Nephron progenitor cell (in vitro differentiated cells): ENCODE data around the gene ZMYND19.

Experiments
- DNase-seq: peaks from one replicate; pipeline ENCODE4 v3.0.0; 2021
- H3K27ac Mint-ChIP-seq: 2 replicates; pipeline ENCODE4 v1.8.0; 2021; ENCODE audit warnings: mild to moderate bottlenecking, moderate library complexity, mixed read lengths
- H3K27me3 Mint-ChIP-seq: 2 replicates; pipeline ENCODE4 v1.8.0; 2021; ENCODE audit warnings: mild to moderate bottlenecking, low read depth, mixed read lengths; ENCODE audit not compliant: poor library complexity
- H3K36me3 Mint-ChIP-seq: 2 replicates; pipeline ENCODE4 v1.8.0; 2021; ENCODE audit warnings: low read depth, mixed read lengths
- H3K4me1 Mint-ChIP-seq: 2 replicates; pipeline ENCODE4 v1.8.0; 2021; ENCODE audit warnings: mixed read lengths
- H3K4me3 Mint-ChIP-seq: 2 replicates; pipeline ENCODE4 v1.8.0; 2021; ENCODE audit warnings: mild to moderate bottlenecking, moderate library complexity, mixed read lengths
- H3K9me3 Mint-ChIP-seq: 2 replicates; pipeline ENCODE4 v1.8.0; 2021; ENCODE audit warnings: mild to moderate bottlenecking, moderate library complexity, mixed read lengths
- CTCF ChIP-seq: fragments of 200-600 bp; sonication (generic); IDR thresholded peaks from 2 replicates; pipeline ENCODE4 v1.5.0; 2021; ENCODE audit warnings: antibody characterized with exemption

Gene ZMYND19

DNA sequence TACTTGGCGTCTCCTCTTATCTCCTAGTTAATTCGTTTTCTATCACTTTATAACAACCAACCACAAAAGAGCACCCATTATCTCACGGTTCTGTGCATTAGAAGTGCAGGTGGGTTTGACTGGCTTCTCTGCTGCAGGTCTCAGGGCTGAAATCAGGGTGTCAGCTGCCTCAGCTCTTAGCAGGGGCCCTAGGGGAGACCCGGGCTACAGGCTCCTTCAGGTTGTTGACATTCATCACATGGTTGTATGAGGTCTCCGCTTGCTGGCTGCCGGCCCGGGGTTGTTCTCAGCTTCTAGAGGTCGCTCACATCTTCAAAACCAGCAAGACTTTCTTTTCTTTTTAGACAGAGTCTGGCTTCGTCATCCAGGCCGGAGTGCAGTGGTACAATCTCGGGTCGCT, 2.9 kb upstream of the ZMYND19 start:
- Mint-ChIP-seq H3K4me3 (peak overlapping the region; percentile 63), H3K9me3 (no peaks in the 10 kb centered on the region), H3K4me1 (peaks cover 31% of the 10 kb centered on the region), H3K27ac (no peak overlapping the region), H3K36me3 (peaks cover 9% of the 10 kb centered on the region), H3K27me3 (peaks cover 2% of the 10 kb centered on the region)
- no peak for DNase-seq
- no peak for TF ChIP-seq CTCF

DNA sequence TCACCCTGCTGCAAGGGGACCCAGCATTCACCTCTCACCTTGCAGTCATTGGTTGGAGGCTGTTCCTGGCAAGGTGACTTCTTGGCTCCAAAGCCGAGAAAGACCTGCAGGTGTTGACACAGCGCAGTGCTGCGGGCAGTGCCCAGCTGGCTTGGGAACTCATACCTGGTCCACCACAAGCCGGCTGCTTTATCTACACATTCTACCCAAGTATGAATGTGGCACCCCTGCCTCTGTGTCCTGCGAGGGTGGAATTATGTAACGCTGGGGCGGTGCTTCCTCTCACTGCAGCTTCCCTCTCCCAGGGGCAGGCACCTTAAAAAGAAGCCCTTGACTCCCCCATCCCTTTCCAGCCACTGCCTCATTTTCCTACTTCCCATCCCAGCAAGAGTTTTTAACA, 2.5 kb upstream of the ZMYND19 start:
- no peaks in the 10 kb centered on the region for H3K27me3 Mint-ChIP-seq
- no peak for TF ChIP-seq CTCF
- peak overlapping the region; percentile 63 for H3K4me3 Mint-ChIP-seq
- no peak overlapping the region for H3K27ac Mint-ChIP-seq
- H3K4me1 Mint-ChIP-seq, result peaks cover 35% of the 10 kb centered on the region
- H3K9me3 Mint-ChIP-seq, result no peaks in the 10 kb centered on the region
- DNase-seq, result no peak
- H3K36me3 Mint-ChIP-seq, result peaks cover 13% of the 10 kb centered on the region

DNA sequence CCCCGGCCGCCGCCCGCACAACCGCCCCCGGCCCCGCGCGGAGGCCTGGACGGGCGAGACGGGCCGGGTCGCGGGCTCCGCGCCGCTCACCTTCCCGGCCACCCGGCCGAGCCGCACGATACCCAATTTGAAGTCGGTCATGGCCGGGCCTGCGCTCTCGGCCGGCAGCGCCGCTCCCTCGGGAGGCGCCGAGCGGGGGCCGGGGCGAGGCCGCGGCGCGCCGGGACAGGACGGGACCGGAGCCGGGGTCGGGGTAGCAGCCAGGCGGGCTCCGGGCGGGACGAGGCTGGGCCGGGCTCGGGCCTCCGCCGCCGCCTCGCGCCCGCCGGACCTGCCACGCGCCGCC, 216 bp downstream of the ZMYND19 start:
- Mint-ChIP-seq H3K27me3 (no peaks in the 10 kb centered on the region), H3K36me3 (peaks cover 31% of the 10 kb centered on the region), H3K9me3 (no peaks in the 10 kb centered on the region), H3K27ac (no peak overlapping the region), H3K4me3 (no peak overlapping the region), H3K4me1 (peaks cover 37% of the 10 kb centered on the region)
- DNase-seq, result no peak
- no peak for TF ChIP-seq CTCF

DNA sequence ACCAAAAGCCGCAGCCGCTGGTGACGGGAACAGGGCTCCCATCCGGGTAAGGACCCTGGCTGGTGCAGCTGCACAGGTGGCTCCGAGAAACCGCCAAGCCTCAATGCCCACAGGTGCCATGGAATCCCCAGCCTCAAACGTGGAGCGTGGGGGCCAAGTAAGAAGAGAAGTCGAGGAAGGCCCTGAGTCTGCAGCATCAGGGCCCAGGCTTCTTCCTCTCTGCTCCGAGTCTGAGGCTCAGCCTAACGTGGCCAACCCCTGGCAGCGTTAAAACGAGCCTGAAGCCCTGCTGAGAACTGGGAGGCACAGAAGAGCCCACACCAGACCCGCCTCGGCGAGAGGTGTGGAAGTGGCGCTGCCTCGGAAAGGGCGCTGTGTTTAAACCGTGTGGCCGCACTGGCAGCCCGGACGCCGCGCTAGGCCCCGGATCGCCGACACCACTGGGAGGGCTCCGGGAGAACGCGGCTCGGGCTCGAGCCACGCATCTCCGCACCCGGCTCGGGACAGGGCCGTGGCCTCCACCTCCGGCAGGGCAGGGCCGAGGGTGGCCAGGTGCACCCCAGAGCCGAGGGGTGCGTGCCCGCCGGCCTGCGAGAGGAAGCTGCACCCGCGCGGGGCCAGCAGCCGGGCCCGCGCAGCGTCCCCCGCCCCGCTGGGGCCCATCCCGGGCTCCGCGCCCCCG, 730 bp downstream of the ZMYND19 start:
- Mint-ChIP-seq H3K27me3 (no peaks in the 10 kb centered on the region), H3K9me3 (no peaks in the 10 kb centered on the region), H3K4me1 (peaks cover 37% of the 10 kb centered on the region), H3K4me3 (peak overlapping the region; percentile 85), H3K36me3 (peaks cover 26% of the 10 kb centered on the region), H3K27ac (no peak overlapping the region)
- TF ChIP-seq CTCF, result no peak
- DNase-seq, result peak; percentile 50

GRCh38 chr9:137588891-137589290, 1.4 kb downstream of the ZMYND19 start:
- H3K4me1 Mint-ChIP-seq, result peaks cover 33% of the 10 kb centered on the region
- no peak for TF ChIP-seq CTCF
- peak overlapping the region; percentile 85 for H3K4me3 Mint-ChIP-seq
- no peak overlapping the region for H3K27ac Mint-ChIP-seq
- H3K27me3 Mint-ChIP-seq, result no peaks in the 10 kb centered on the region
- H3K36me3 Mint-ChIP-seq, result peaks cover 26% of the 10 kb centered on the region
- DNase-seq, result no peak
- no peaks in the 10 kb centered on the region for H3K9me3 Mint-ChIP-seq

- peaks cover 31% of the 10 kb centered on the region for H3K36me3 Mint-ChIP-seq
- H3K9me3 Mint-ChIP-seq, result no peaks in the 10 kb centered on the region
- no peak overlapping the region for H3K27ac Mint-ChIP-seq
- H3K4me1 Mint-ChIP-seq, result peaks cover 29% of the 10 kb centered on the region
- H3K27me3 Mint-ChIP-seq, result no peaks in the 10 kb centered on the region
- no peak for TF ChIP-seq CTCF
- H3K4me3 Mint-ChIP-seq, result peak overlapping the region; percentile 85
- DNase-seq, result no peak
These were observed 2.0 kb downstream of the ZMYND19 start for GRCh38 chr9:137588311-137588710.
